Activated B cell treated with CpG ODN at 0.5 μM for 24 hours (primary cell): ENCODE results near the gene RBMS3. TPM values are rescaled to one million over a fixed set of nuclear protein-coding genes. Genes with fewer than 3 reads are reported as not detected.

Experiments used
- ATAC-seq: fragments of 200-7000 bp; cut with Tn5 transposase; one replicate; pipeline ENCODE4 v1.10.0; 2021; ENCODE audit warnings: low read depth, mild to moderate bottlenecking, moderate library complexity
- CTCF ChIA-PET: fragments of 350-600 bp; sonication (Branson Sonifier 250); formaldehyde crosslinking; loops from one replicate; lab custom pipeline; 2021; ENCODE audit warnings: antibody characterized with exemption; lab: Charles Lee
- POLR2A ChIA-PET: fragments of 350-600 bp; sonication (Branson Sonifier 250); formaldehyde crosslinking; loops from one replicate; lab custom pipeline; 2021; ENCODE audit warnings: antibody characterized with exemption; lab: Charles Lee
- DNase-seq: peaks from one replicate; pipeline ENCODE4 v3.0.0; 2022
- H3K27ac Mint-ChIP-seq: one replicate; pipeline ENCODE4 v1.8.0; 2020; ENCODE audit warnings: mixed read lengths
- H3K27me3 Mint-ChIP-seq: one replicate; pipeline ENCODE4 v1.8.0; 2021; ENCODE audit warnings: mixed read lengths
- H3K36me3 Mint-ChIP-seq: one replicate; pipeline ENCODE4 v1.8.0; 2021; ENCODE audit warnings: low read depth, mixed read lengths
- H3K4me1 Mint-ChIP-seq: one replicate; pipeline ENCODE4 v1.8.0; 2021; ENCODE audit warnings: mixed read lengths
- H3K4me3 Mint-ChIP-seq: one replicate; pipeline ENCODE4 v1.8.0; 2020; ENCODE audit warnings: mild to moderate bottlenecking, mixed read lengths
- H3K9me3 Mint-ChIP-seq: one replicate; pipeline ENCODE4 v1.8.0; 2020; ENCODE audit warnings: mixed read lengths
- intact Hi-C: fragments of 100-400 bp; cut with micrococcal nuclease; formaldehyde crosslinking; loops from one replicate; pipeline ENCODE4 v1.15.1; 2024
- total RNA-seq: library from RNA; stranded (reverse); gene quantifications from 2 replicates; pipeline ENCODE4 v1.2.3, GENCODE V29; 2022
- TF ChIP-seq, protein P1 (sequence below): fragments of 200-600 bp; IDR thresholded peaks from one replicate; pipeline ENCODE4 v1.8.0; 2022; ENCODE audit warnings: antibody characterized with exemption, mild to moderate bottlenecking

The RBMS3 gene
- total RNA-seq, 1 donor from 2014 or later: 0.31 TPM

DNA sequence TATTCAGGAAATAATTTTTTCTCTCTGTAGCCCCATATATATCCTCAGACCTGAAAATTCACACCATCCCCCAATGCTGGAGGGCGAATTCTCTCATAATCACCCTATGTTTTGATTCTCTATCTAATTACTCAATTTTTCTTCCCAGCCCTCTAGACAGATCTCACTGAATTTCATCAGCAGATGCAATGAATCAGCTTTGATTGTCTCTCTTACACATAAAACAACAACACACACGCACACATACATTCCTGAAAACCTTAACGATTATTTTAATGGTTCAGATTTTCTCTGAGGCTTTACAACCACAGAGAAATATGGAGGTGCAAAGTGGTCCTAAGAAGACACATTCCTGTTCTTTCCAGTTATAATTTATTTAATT lies 11.1 kb downstream of the RBMS3 start:
- ChIA-PET POLR2A (no interaction called here), CTCF (no interaction called here)
- H3K27me3 Mint-ChIP-seq: no peaks in the 10 kb centered on the region
- intact Hi-C loops: no loop called here
- DNase-seq (no peak), ATAC-seq (no peak)
- no peaks in the 10 kb centered on the region for H3K9me3 Mint-ChIP-seq
- no peaks in the 10 kb centered on the region for H3K4me1 Mint-ChIP-seq
- TF ChIP-seq, protein P1, sequence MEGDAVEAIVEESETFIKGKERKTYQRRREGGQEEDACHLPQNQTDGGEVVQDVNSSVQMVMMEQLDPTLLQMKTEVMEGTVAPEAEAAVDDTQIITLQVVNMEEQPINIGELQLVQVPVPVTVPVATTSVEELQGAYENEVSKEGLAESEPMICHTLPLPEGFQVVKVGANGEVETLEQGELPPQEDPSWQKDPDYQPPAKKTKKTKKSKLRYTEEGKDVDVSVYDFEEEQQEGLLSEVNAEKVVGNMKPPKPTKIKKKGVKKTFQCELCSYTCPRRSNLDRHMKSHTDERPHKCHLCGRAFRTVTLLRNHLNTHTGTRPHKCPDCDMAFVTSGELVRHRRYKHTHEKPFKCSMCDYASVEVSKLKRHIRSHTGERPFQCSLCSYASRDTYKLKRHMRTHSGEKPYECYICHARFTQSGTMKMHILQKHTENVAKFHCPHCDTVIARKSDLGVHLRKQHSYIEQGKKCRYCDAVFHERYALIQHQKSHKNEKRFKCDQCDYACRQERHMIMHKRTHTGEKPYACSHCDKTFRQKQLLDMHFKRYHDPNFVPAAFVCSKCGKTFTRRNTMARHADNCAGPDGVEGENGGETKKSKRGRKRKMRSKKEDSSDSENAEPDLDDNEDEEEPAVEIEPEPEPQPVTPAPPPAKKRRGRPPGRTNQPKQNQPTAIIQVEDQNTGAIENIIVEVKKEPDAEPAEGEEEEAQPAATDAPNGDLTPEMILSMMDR: no peak
- H3K27ac Mint-ChIP-seq: no peak overlapping the region
- no peaks in the 10 kb centered on the region for H3K36me3 Mint-ChIP-seq
- H3K4me3 Mint-ChIP-seq: no peak overlapping the region

DNA sequence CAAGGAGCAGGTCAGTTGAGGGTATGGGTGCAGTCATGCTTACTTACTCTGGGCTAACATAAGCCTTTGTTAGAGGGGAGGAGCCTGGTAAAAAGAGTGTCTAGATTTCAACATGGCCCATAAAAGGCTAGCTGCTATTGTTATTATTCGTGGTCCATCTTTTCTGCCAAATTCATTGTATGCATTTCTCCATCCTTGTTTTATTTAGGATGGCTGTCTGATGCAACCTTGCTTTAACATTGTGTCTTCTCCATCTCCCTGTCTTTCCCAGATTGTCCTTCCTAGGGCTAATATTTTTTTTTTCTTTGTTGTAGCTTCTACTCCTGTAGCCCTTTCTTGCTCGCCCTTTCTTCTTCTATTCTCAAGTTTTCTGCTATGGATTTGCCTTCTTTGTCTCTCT lies 12.6 kb downstream of the RBMS3 start:
- H3K27ac Mint-ChIP-seq: no peak overlapping the region
- ChIA-PET CTCF (no interaction called here), POLR2A (no interaction called here)
- intact Hi-C loops: no loop called here
- DNase-seq (no peak), ATAC-seq (no peak)
- no peaks in the 10 kb centered on the region for H3K36me3 Mint-ChIP-seq
- TF ChIP-seq, protein P1: no peak
- no peaks in the 10 kb centered on the region for H3K4me1 Mint-ChIP-seq
- no peaks in the 10 kb centered on the region for H3K9me3 Mint-ChIP-seq
- no peak overlapping the region for H3K4me3 Mint-ChIP-seq
- no peaks in the 10 kb centered on the region for H3K27me3 Mint-ChIP-seq

GRCh38 chr3:29297998-29298397 lies 17.1 kb downstream of the RBMS3 start:
- Mint-ChIP-seq H3K27ac (no peak overlapping the region), H3K36me3 (no peaks in the 10 kb centered on the region), H3K4me1 (no peaks in the 10 kb centered on the region), H3K9me3 (no peaks in the 10 kb centered on the region), H3K4me3 (no peak overlapping the region), H3K27me3 (no peaks in the 10 kb centered on the region)
- intact Hi-C loops: no loop called here
- CTCF ChIA-PET: no interaction called here
- DNase-seq (no peak), ATAC-seq (no peak)
- POLR2A ChIA-PET: no interaction called here
- TF ChIP-seq, protein P1: no peak

GRCh38 chr3:29301332-29302019 lies 20.6 kb downstream of the RBMS3 start:
- ChIA-PET POLR2A (no interaction called here), CTCF (no interaction called here)
- Mint-ChIP-seq H3K9me3 (no peaks in the 10 kb centered on the region), H3K36me3 (no peaks in the 10 kb centered on the region), H3K4me3 (no peak overlapping the region), H3K27ac (no peak overlapping the region), H3K4me1 (no peaks in the 10 kb centered on the region), H3K27me3 (no peaks in the 10 kb centered on the region)
- TF ChIP-seq, protein P1: no peak
- intact Hi-C loops: no loop called here
- no peak for ATAC-seq
- DNase-seq: no peak

DNA sequence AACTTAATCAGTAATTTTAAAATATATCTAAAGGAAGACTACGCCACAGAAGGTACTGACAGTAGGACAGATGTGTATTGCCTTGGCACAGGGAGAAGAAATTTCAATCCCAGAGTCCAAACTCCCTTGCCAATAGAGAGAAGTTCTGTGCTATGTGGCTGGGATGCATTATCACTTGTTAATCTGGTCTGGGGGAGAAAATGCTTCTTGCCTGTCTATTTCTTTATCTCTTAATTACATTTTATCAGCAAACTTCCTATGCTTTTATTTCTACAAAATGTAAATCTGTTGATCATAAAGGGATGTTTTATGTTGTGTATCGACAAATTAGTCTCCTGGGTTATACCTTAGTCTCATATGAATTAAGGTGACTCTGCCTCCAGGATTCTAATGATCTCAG lies 21.7 kb downstream of the RBMS3 start:
- H3K4me1 Mint-ChIP-seq: no peaks in the 10 kb centered on the region
- TF ChIP-seq, protein P1: no peak
- no peaks in the 10 kb centered on the region for H3K27me3 Mint-ChIP-seq
- H3K4me3 Mint-ChIP-seq: no peak overlapping the region
- ChIA-PET CTCF (no interaction called here), POLR2A (no interaction called here)
- no peaks in the 10 kb centered on the region for H3K36me3 Mint-ChIP-seq
- ATAC-seq (no peak), DNase-seq (no peak)
- intact Hi-C loops: no loop called here
- no peak overlapping the region for H3K27ac Mint-ChIP-seq
- H3K9me3 Mint-ChIP-seq: no peaks in the 10 kb centered on the region
